BLaER1 treated with 17β-estradiol and CSF1 and Interleukin-3, amounts not matched to agents 10 nM and 100 nM (cell line): ENCODE data around the gene ZBTB24.
"Not testable (repeated sequence)": the region's sequence is repeated elsewhere in the genome, so short reads cannot be mapped to it uniquely, and the experiment has no call there.

Experiments
- H3K27ac ChIP-seq, 11 experiments: shearing (Covaris generic); formaldehyde crosslinking; 2 replicates each; pipeline ENCODE4 v1.8.1; 2022
- H3K27me3 ChIP-seq, 11 experiments: shearing (Covaris generic); formaldehyde crosslinking; 2 replicates each; pipeline ENCODE4 v1.8.1; 2022
- H3K36me3 ChIP-seq, 11 experiments: shearing (Covaris generic); formaldehyde crosslinking; 2 replicates each; pipeline ENCODE4 v1.8.1; 2022
- H3K4me1 ChIP-seq, 10 experiments: shearing (Covaris generic); formaldehyde crosslinking; 2 replicates each; pipeline ENCODE4 v1.8.1; 2022
- H3K4me2 ChIP-seq, 11 experiments: shearing (Covaris generic); formaldehyde crosslinking; 2 replicates each; pipeline ENCODE4 v1.8.1; 2022
- H3K4me3 ChIP-seq, 10 experiments: shearing (Covaris generic); formaldehyde crosslinking; 2 replicates each; pipeline ENCODE4 v1.8.1; 2022
- H3K9ac ChIP-seq, 11 experiments: shearing (Covaris generic); formaldehyde crosslinking; 2 replicates each; pipeline ENCODE4 v1.8.1; 2022
- H3K9me3 ChIP-seq, 11 experiments: shearing (Covaris generic); formaldehyde crosslinking; replicated peaks in 1 of 11; 2 replicates each; pipeline ENCODE4 v1.8.1; 2022
- H4K20me1 ChIP-seq, 11 experiments: shearing (Covaris generic); formaldehyde crosslinking; 2 replicates each; pipeline ENCODE4 v1.8.1; 2022
- Cebpa-rat ChIP-seq, 11 experiments: shearing (Covaris generic); IDR thresholded peaks; 2 replicates each; pipeline ENCODE4 v1.8.1; 2022

The ZBTB24 gene

GRCh38 chr6:109482905-109483734 lies at the start of gene ZBTB24:
ZBTB24 (minus strand) TSS chr6:109483219; CDS start chr6:109482026, 1,193 bp downstream.
- Histone ChIP-seq H3K4me3 (peak within 1 kb of the TSS; percentile 88 to 98 (median 95)), H3K27ac (peak within 1 kb of the TSS; percentile 84 to 99 (median 96)), H3K4me1 (peaks cover 41 to 51% (median 47%) of the 10 kb centered on the region in 10 experiments), H3K9me3 (peaks cover 0 to 4% (median 0%) of the 10 kb centered on the region in 11 experiments; a peak in 4 of 22 replicates), H3K36me3 (peaks cover 18 to 39% (median 36%) of the 10 kb centered on the region in 11 experiments; a peak in 21 of 22 replicates), H4K20me1 (peaks cover 5 to 40% (median 32%) of the 10 kb centered on the region in 11 experiments; a peak in 21 of 22 replicates), H3K4me2 (peak within 1 kb of the TSS; percentile 77 to 97 (median 88)), H3K27me3 (0 out of 22 replicates have a peak, but pooled peaks cover 0 to 2% (median 0%) of the 10 kb centered on the region in 11 experiments), H3K9ac (peak within 1 kb of the TSS; percentile 90 to 99 (median 95))
- no peak for TF ChIP-seq Cebpa-rat (IDR thresholded peaks at IDR 0.05)

- H3K9me3 ChIP-seq = no peaks in the 10 kb centered on the region
- H3K4me1 ChIP-seq = no peaks in the 10 kb centered on the region
- no peaks in the 10 kb centered on the region for H3K27me3 ChIP-seq
- no peaks in the 10 kb centered on the region for H4K20me1 ChIP-seq
- H3K4me3 ChIP-seq = no peak overlapping the region
- H3K27ac ChIP-seq = no peak overlapping the region
- no peaks in the 10 kb centered on the region for H3K36me3 ChIP-seq
- no peak overlapping the region for H3K9ac ChIP-seq
- H3K4me2 ChIP-seq = no peak overlapping the region
- TF ChIP-seq Cebpa-rat (IDR thresholded peaks at IDR 0.05) = no peak
Observed at GRCh38 chr6:109531446-109531845, 48.4 kb upstream of the ZBTB24 start.

DNA sequence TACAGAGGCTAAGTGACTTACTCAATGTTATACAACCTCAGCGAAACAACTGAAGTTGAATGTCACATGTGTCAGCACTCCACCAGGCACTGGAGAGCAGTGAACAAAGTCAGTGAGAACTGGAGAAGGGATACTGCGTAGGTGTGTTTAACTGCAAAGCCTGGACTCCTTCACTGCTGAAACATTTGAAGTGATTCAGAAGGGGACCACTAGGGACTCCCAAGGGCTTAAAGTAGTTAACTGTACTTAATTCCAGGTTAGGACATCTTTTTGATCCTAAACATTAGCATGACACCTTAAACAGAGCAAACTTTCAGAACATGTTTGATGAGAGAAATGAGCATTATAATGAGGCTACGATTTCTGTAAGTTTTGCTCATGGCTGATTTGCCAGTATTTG lies 45.0 kb upstream of the ZBTB24 start:
- Histone ChIP-seq H3K4me3 (no peak overlapping the region), H3K4me2 (no peak overlapping the region)

DNA sequence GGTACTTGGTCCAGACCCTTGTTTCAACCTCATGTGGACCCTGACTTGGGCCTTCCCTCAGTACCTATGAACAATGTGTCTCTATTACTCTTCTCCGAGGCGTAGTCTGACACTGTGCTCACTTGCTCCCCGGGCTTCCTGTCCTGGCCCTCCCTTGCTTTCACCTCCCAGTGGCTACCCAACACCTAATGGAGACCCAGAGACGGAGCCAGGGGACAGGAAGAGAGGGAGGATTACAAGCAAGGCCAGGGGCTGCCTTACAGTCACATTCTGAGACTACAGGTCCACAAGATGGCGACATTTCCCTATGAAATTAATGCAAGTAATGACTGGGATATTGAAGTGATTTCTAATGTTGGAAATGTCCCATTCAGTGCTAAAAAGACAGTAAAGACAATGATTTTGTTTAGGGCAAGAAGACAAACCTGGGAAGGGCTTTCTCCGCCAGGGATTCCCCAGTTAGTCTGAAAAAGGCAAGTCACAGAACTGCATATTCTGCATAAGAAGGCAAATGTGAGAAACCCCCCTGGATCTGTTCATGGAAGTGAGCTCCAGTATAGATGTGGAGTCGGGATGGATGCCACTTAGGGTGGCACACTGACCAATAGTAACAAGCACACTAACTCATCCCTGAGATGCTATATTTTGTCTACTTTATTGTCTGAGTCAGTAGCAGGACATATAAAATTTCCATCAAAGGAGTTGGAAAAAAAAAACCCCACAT lies 44.0 kb upstream of the ZBTB24 start:
- no peaks in the 10 kb centered on the region for H4K20me1 ChIP-seq
- H3K27me3 ChIP-seq = no peaks in the 10 kb centered on the region
- H3K36me3 ChIP-seq = no peaks in the 10 kb centered on the region
- H3K4me1 ChIP-seq = peaks cover 0 to 6% (median 0%) of the 10 kb centered on the region in 10 experiments; a peak in 2 of 20 replicates
- no peak overlapping the region for H3K27ac ChIP-seq
- H3K4me3 ChIP-seq = no peak overlapping the region
- no peak overlapping the region for H3K4me2 ChIP-seq
- H3K9me3 ChIP-seq = peaks cover 5 to 13% (median 11%) of the 10 kb centered on the region in 11 experiments; a peak in 12 of 22 replicates
- TF ChIP-seq Cebpa-rat (IDR thresholded peaks at IDR 0.05) = no peak
- H3K9ac ChIP-seq = 0 out of 22 replicates have a peak overlapping the region, but pooled peaks of 1 of the 11 experiments have one; percentile 26

More for the DNA sequence above, 45.0 kb upstream of the ZBTB24 start:
- H3K36me3 ChIP-seq = no peaks in the 10 kb centered on the region
- H4K20me1 ChIP-seq = no peaks in the 10 kb centered on the region
- no peak overlapping the region for H3K9ac ChIP-seq
- H3K27ac ChIP-seq = no peak overlapping the region
- H3K9me3 ChIP-seq = peaks cover 5 to 13% (median 11%) of the 10 kb centered on the region in 11 experiments; a peak in 12 of 22 replicates
- no peaks in the 10 kb centered on the region for H3K27me3 ChIP-seq
- TF ChIP-seq Cebpa-rat (IDR thresholded peaks at IDR 0.05) = no peak
- peaks cover 0 to 6% (median 0%) of the 10 kb centered on the region in 10 experiments; a peak in 2 of 20 replicates for H3K4me1 ChIP-seq

DNA sequence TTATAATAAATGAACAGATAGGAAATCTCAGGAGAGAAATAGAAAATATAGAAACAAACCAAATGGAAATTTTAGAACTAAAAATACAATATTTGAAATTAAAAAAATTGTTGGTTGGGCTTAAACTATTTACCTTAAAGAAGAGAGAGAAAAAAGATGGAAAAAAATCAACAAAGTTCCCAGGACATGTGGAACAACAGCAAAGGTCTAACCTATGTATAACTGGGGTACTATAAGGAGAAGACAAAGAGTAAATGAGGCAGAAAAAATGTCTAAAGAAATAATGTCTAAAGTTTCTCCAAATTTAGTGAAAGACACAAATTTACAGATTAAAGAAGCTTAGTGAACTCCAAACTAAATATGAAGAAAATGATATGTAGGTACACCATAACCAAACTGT lies 41.1 kb upstream of the ZBTB24 start:
- Histone ChIP-seq H3K9me3 (peaks cover 8 to 24% (median 21%) of the 10 kb centered on the region in 11 experiments; a peak in 19 of 22 replicates), H3K4me3 (no peak overlapping the region), H3K4me1 (peaks cover 0 to 18% (median 0%) of the 10 kb centered on the region in 10 experiments; a peak in 3 of 20 replicates), H3K9ac (no peak overlapping the region), H3K27me3 (no peaks in the 10 kb centered on the region), H3K36me3 (no peaks in the 10 kb centered on the region), H3K27ac (no peak overlapping the region), H4K20me1 (no peaks in the 10 kb centered on the region), H3K4me2 (no peak overlapping the region)
- TF ChIP-seq Cebpa-rat (IDR thresholded peaks at IDR 0.05) = no peak

- Histone ChIP-seq H3K27me3 (no peaks in the 10 kb centered on the region), H3K27ac (peak overlapping the region in 1 of 11 experiments; percentile 11; a peak in 1 of 22 replicates), H3K4me2 (0 out of 22 replicates have a peak overlapping the region, but pooled peaks of 1 of the 11 experiments have one; percentile 35), H3K9me3 (peaks cover 8 to 26% (median 21%) of the 10 kb centered on the region in 11 experiments; a peak in 19 of 22 replicates), H3K4me1 (peaks cover 0 to 18% (median 0%) of the 10 kb centered on the region in 10 experiments; a peak in 3 of 20 replicates), H3K9ac (no peak overlapping the region), H3K4me3 (no peak overlapping the region), H3K36me3 (no peaks in the 10 kb centered on the region), H4K20me1 (no peaks in the 10 kb centered on the region)
- no peak for TF ChIP-seq Cebpa-rat (IDR thresholded peaks at IDR 0.05)
Observed at GRCh38 chr6:109523478-109523877, 40.5 kb upstream of the ZBTB24 start.

GRCh38 chr6:109521080-109521479 lies 38.1 kb upstream of the ZBTB24 start:
- Histone ChIP-seq H3K36me3 (no peaks in the 10 kb centered on the region), H4K20me1 (no peaks in the 10 kb centered on the region)

DNA sequence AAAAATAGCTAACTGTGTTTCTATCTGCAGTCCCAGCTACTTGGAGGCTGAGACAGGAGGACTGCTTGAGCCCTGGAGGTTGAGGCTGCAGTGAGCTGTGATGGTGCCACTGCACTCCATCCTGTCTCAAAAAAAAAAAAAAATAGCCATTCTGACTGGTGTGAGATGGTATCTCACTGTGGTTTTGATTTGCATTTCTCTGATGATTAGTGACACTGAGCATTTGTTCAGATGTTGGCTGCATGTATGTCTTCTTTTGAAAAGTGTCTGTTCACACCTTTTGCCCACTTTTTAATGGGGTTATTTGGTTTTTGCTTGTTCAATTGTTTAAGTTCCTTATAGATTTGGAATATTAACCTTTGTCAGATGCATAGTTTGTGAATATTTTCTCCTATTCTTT lies 36.6 kb upstream of the ZBTB24 start:
- not testable (repeated sequence) for H3K4me3 ChIP-seq, H3K9ac ChIP-seq
- H3K4me1 ChIP-seq = peaks cover 14 to 36% (median 23%) of the 10 kb centered on the region in 10 experiments; a peak in 19 of 20 replicates

More at GRCh38 chr6:109521080-109521479, 38.1 kb upstream of the ZBTB24 start:
- TF ChIP-seq Cebpa-rat (IDR thresholded peaks at IDR 0.05) = no peak
- Histone ChIP-seq H3K9me3 (peaks cover 8 to 26% (median 21%) of the 10 kb centered on the region in 11 experiments; a peak in 19 of 22 replicates), H3K4me1 (peaks cover 10 to 30% (median 15%) of the 10 kb centered on the region in 10 experiments; a peak in 19 of 20 replicates), H3K4me3 (no peak overlapping the region), H3K4me2 (no peak overlapping the region; a peak in 1 of 22 replicates), H3K9ac (no peak overlapping the region), H3K27me3 (no peaks in the 10 kb centered on the region), H3K27ac (peak overlapping the region in 2 of 11 experiments; percentile 43 to 58; a peak in 3 of 22 replicates)

More for the DNA sequence above, 36.6 kb upstream of the ZBTB24 start:
- H3K9me3 ChIP-seq = peaks cover 6 to 26% (median 21%) of the 10 kb centered on the region in 11 experiments; a peak in 19 of 22 replicates
- not testable (repeated sequence) for H3K27ac ChIP-seq, H3K27me3 ChIP-seq, H4K20me1 ChIP-seq, H3K36me3 ChIP-seq, H3K4me2 ChIP-seq
